ENCODE data around the gene CDH13.

DNA sequence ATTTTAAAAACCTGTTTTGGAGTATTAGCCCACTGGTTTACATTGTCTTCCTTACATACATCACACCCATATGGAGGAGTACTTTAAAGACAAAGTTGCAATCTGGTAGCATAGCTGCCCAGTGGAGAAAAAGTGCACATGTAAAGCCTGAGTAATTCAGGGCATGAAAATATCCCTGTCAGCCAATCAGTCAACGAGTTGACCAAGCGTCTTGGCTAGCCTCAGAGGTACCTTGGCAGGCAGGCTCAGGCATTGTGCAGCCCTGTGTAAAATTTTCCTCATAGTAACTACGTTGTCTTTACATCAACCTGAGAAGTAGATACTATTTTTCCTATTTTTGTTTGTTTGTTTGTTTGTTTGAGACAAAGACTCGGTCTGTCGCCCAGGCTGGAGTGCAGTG, 339.0 kb downstream of the CDH13 start:
- TF ChIP-seq, protein P1, sequence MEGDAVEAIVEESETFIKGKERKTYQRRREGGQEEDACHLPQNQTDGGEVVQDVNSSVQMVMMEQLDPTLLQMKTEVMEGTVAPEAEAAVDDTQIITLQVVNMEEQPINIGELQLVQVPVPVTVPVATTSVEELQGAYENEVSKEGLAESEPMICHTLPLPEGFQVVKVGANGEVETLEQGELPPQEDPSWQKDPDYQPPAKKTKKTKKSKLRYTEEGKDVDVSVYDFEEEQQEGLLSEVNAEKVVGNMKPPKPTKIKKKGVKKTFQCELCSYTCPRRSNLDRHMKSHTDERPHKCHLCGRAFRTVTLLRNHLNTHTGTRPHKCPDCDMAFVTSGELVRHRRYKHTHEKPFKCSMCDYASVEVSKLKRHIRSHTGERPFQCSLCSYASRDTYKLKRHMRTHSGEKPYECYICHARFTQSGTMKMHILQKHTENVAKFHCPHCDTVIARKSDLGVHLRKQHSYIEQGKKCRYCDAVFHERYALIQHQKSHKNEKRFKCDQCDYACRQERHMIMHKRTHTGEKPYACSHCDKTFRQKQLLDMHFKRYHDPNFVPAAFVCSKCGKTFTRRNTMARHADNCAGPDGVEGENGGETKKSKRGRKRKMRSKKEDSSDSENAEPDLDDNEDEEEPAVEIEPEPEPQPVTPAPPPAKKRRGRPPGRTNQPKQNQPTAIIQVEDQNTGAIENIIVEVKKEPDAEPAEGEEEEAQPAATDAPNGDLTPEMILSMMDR (conservative IDR thresholded peaks at IDR 0.05; ENCODE audit: low read depth in 2 of 2), result no peak
- TF ChIP-seq POLR2AphosphoS5 (IDR thresholded peaks at IDR 0.05; ENCODE audit: low read depth) (no peak), EZH2phosphoT487 (IDR thresholded peaks at IDR 0.05; ENCODE audit: unreplicated experiment) (no peak), EZH2 (IDR thresholded peaks at IDR 0.05; ENCODE audit: low read depth, unreplicated experiment) (no peak), JUNB (IDR thresholded peaks at IDR 0.05; ENCODE audit: unreplicated experiment) (no peak), NANOG (IDR thresholded peaks at IDR 0.05; ENCODE audit: borderline replicate concordance) (no peak)
- TF ChIP-seq, protein P2, sequence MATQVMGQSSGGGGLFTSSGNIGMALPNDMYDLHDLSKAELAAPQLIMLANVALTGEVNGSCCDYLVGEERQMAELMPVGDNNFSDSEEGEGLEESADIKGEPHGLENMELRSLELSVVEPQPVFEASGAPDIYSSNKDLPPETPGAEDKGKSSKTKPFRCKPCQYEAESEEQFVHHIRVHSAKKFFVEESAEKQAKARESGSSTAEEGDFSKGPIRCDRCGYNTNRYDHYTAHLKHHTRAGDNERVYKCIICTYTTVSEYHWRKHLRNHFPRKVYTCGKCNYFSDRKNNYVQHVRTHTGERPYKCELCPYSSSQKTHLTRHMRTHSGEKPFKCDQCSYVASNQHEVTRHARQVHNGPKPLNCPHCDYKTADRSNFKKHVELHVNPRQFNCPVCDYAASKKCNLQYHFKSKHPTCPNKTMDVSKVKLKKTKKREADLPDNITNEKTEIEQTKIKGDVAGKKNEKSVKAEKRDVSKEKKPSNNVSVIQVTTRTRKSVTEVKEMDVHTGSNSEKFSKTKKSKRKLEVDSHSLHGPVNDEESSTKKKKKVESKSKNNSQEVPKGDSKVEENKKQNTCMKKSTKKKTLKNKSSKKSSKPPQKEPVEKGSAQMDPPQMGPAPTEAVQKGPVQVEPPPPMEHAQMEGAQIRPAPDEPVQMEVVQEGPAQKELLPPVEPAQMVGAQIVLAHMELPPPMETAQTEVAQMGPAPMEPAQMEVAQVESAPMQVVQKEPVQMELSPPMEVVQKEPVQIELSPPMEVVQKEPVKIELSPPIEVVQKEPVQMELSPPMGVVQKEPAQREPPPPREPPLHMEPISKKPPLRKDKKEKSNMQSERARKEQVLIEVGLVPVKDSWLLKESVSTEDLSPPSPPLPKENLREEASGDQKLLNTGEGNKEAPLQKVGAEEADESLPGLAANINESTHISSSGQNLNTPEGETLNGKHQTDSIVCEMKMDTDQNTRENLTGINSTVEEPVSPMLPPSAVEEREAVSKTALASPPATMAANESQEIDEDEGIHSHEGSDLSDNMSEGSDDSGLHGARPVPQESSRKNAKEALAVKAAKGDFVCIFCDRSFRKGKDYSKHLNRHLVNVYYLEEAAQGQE (IDR thresholded peaks at IDR 0.05; ENCODE audit: unreplicated experiment), result no peak

Measured in GM23338 (cell line).